ENCODE data around the gene PRR36. TPM values are rescaled to one million over a fixed set of nuclear protein-coding genes. Genes with fewer than 3 reads are reported as not detected.

PRR36 gene
- total RNA-seq, 6 donors from 2014 or later: 0.46 to 9.4 (median 2.7) TPM

GRCh38 chr19:7887408-7888144 is 13.4 kb upstream of the PRR36 start:
- Histone ChIP-seq H3K27me3 (peaks cover 0 to 8% (median 4%) of the 10 kb centered on the region in 4 donors), H3K27ac (no peak overlapping the region), H3K4me3 (peak overlapping the region in 1 of 4 donors; percentile 52), H3K36me3 (no peaks in the 10 kb centered on the region), H3K9me3 (no peaks in the 10 kb centered on the region), H3K4me1 (peaks cover 0 to 13% (median 9%) of the 10 kb centered on the region in 4 donors)
- ATAC-seq (ENCODE audit: low FRiP score in 2 of 2) (no peak), DNase-seq (no peak)
- TF ChIP-seq POLR2A (IDR thresholded peaks at IDR 0.05) (no peak), CTCF (IDR thresholded peaks at IDR 0.05) (no peak), POLR2AphosphoS5 (IDR thresholded peaks at IDR 0.05) (no peak), EP300 (IDR thresholded peaks at IDR 0.05) (no peak)
- WGBS, 2 donors: 80 to 85% methylated on average over 13 to 16 of the region's 16 CpGs

- no peaks in the 10 kb centered on the region for H3K9me3 ChIP-seq
- no peaks in the 10 kb centered on the region for H3K36me3 ChIP-seq
- H3K27me3 ChIP-seq: peaks cover 0 to 8% (median 4%) of the 10 kb centered on the region in 4 donors
- TF ChIP-seq POLR2AphosphoS5 (IDR thresholded peaks at IDR 0.05) (no peak), POLR2A (IDR thresholded peaks at IDR 0.05) (no peak), CTCF (IDR thresholded peaks at IDR 0.05) (no peak), EP300 (IDR thresholded peaks at IDR 0.05) (no peak)
- no peak overlapping the region for H3K4me3 ChIP-seq
- WGBS, 2 donors: 85 to 87% methylated on average over 8 of the region's 8 CpGs
- ATAC-seq (ENCODE audit: low FRiP score in 2 of 2) (no peak), DNase-seq (no peak)
- peaks cover 0 to 13% (median 9%) of the 10 kb centered on the region in 4 donors for H3K4me1 ChIP-seq
- H3K27ac ChIP-seq: no peak overlapping the region
These were observed 11.6 kb upstream of the PRR36 start for GRCh38 chr19:7885818-7886217.

- no peak for ATAC-seq (ENCODE audit: low FRiP score in 2 of 2)
These were observed 9.8 kb upstream of the PRR36 start for GRCh38 chr19:7883796-7884570.

DNA sequence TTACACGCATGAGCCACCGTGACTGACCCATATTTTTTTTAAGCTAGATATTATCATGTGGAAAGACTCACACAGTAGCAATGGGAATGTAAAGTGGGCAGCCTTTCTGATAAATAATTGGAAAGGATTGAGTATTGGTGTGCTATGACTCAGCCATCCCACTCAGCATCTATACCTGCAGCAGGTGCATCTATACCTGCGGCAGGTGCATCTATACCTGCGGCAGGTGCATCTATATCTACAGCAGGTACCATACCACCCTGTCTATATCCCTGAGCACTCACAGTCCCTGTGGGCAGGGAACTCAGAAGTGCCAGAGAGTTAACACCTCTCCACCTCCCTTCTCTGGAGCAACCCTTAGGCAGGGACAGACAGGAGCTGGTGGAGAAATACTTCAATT is 8.9 kb upstream of the PRR36 start:
- peaks cover 0 to 6% (median 2%) of the 10 kb centered on the region in 4 donors for H3K4me1 ChIP-seq
- DNase-seq (no peak), ATAC-seq (ENCODE audit: low FRiP score in 2 of 2) (no peak)
- TF ChIP-seq POLR2AphosphoS5 (IDR thresholded peaks at IDR 0.05) (no peak), EP300 (IDR thresholded peaks at IDR 0.05) (no peak)
- peaks cover 0 to 2% (median under 1%) of the 10 kb centered on the region in 4 donors for H3K27me3 ChIP-seq
- H3K27ac ChIP-seq: no peak overlapping the region
- H3K9me3 ChIP-seq: no peaks in the 10 kb centered on the region
- no peaks in the 10 kb centered on the region for H3K36me3 ChIP-seq
- WGBS, 2 donors: 91 to 94% methylated on average over 2 to 4 of the region's 4 CpGs
- H3K4me3 ChIP-seq: no peak overlapping the region

More at GRCh38 chr19:7883796-7884570, 9.8 kb upstream of the PRR36 start:
- Histone ChIP-seq H3K4me1 (peaks cover 0 to 13% (median 9%) of the 10 kb centered on the region in 4 donors), H3K36me3 (no peaks in the 10 kb centered on the region), H3K4me3 (no peak overlapping the region), H3K27ac (no peak overlapping the region), H3K27me3 (peaks cover 0 to 8% (median 4%) of the 10 kb centered on the region in 4 donors), H3K9me3 (no peaks in the 10 kb centered on the region)
- TF ChIP-seq POLR2AphosphoS5 (IDR thresholded peaks at IDR 0.05) (no peak), POLR2A (IDR thresholded peaks at IDR 0.05) (no peak), EP300 (IDR thresholded peaks at IDR 0.05) (no peak), CTCF (IDR thresholded peaks at IDR 0.05) (no peak)
- no peak for DNase-seq
- WGBS, 2 donors: 66 to 87% methylated on average over 2 of the region's 2 CpGs

DNA sequence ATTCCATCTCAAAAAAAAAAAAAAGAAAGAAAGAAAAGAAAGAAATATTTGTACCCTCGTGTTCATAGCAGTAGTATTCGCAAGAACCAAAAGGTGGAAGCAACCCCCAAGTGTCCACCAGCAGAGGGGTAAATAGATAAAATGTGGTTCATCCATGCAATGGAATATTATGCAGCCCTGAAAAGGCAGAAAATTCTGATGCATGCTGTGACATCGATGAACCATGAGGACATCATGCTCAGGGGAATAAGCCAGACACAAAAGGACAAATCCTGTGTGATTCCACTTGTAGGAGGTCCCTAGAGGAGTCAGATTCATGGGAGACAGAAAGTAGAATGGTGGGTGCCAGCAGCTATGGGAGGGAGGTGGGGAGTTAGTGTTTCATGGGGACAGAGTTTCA is 7.7 kb upstream of the PRR36 start:
- H3K9me3 ChIP-seq: no peaks in the 10 kb centered on the region
- WGBS, 2 donors: 89 to 93% methylated on average over 3 of the region's 3 CpGs
- TF ChIP-seq CTCF (IDR thresholded peaks at IDR 0.05): no peak
- no peak for TF ChIP-seq POLR2A (IDR thresholded peaks at IDR 0.05)
- TF ChIP-seq EP300 (IDR thresholded peaks at IDR 0.05): no peak
- no peak for TF ChIP-seq POLR2AphosphoS5 (IDR thresholded peaks at IDR 0.05)

More for the DNA sequence above, 7.7 kb upstream of the PRR36 start:
- no peak overlapping the region for H3K27ac ChIP-seq
- no peak overlapping the region for H3K4me3 ChIP-seq
- H3K27me3 ChIP-seq: no peaks in the 10 kb centered on the region
- DNase-seq: no peak
- no peaks in the 10 kb centered on the region for H3K4me1 ChIP-seq
- H3K36me3 ChIP-seq: no peaks in the 10 kb centered on the region
- no peak for ATAC-seq (ENCODE audit: low FRiP score in 2 of 2)
